Epithelial cell of alveolus of lung (primary cell): ENCODE results near the gene DLL3. TPM values are rescaled to one million over a fixed set of nuclear protein-coding genes. Genes with fewer than 3 reads are reported as not detected.

Source experiments
- total RNA-seq: library from RNA; depleted of rRNA; stranded (reverse); fragments of >200 nt; gene quantifications from 2 replicates; pipeline ENCODE4 v1.2.1, GENCODE V29; 2015

DLL3 gene
- total RNA-seq, result 0.52 TPM in 1 of 2 replicates, not detected in the other

GRCh38 chr19:39498798-39499642 lies at the start of gene DLL3:
Gene DLL3, plus strand, starts transcription at chr19:39498947. Its CDS starts 28 bp downstream, at chr19:39498975.

GRCh38 chr19:39480337-39481228 lies 18.2 kb upstream of the DLL3 start, which contains the start of gene TIMM50:
Gene TIMM50, plus strand, starts transcription at chr19:39480838. Its CDS starts 16 bp downstream, at chr19:39480854.

GRCh38 chr19:39514840-39515550 lies 16.2 kb downstream of the DLL3 start, which contains the start of gene SELENOV:
Gene SELENOV, plus strand, starts transcription at chr19:39515139. Its CDS starts 74 bp downstream, at chr19:39515213.

GRCh38 chr19:39532233-39533002 lies 33.7 kb downstream of the DLL3 start, which contains the start of gene EID2B:
Gene EID2B, minus strand, starts transcription at chr19:39532852. Its CDS starts 50 bp downstream, at chr19:39532802.

GRCh38 chr19:39539518-39540332 lies 41.0 kb downstream of the DLL3 start, which contains the start of gene EID2:
Gene EID2, minus strand, starts transcription at chr19:39540161. Its CDS starts 82 bp downstream, at chr19:39540079.

Other genes starting within 250 kb of the DLL3 start
- not detected in 2 replicates for gene IFNL2, start 230.6 kb upstream of the DLL3 start, total RNA-seq
- gene IFNL1, start 202.5 kb upstream of the DLL3 start, total RNA-seq, result not detected in 2 replicates
- gene LRFN1, start 178.1 kb upstream of the DLL3 start, total RNA-seq, result 0.91 and 3.5 TPM in 2 replicates
- 8.0 and 15.0 TPM in 2 replicates for gene GMFG, start 162.9 kb upstream of the DLL3 start, total RNA-seq
- gene SAMD4B, start 156.5 kb upstream of the DLL3 start, total RNA-seq, result 57.8 and 74.8 TPM in 2 replicates
- 33.0 and 34.6 TPM in 2 replicates for gene PAF1, start 107.8 kb upstream of the DLL3 start, total RNA-seq
- 35.6 and 56.0 TPM in 2 replicates for gene MED29, start 107.6 kb upstream of the DLL3 start, total RNA-seq
- 19.8 and 64.4 TPM in 2 replicates for gene ZFP36, start 92.1 kb upstream of the DLL3 start, total RNA-seq
- 22.0 and 34.3 TPM in 2 replicates for gene PLEKHG2, start 86.3 kb upstream of the DLL3 start, total RNA-seq
- 2,275 and 2,629 TPM in 2 replicates for gene RPS16, start 63.0 kb upstream of the DLL3 start, total RNA-seq
- 63.7 and 89.2 TPM in 2 replicates for gene SUPT5H, start 53.4 kb upstream of the DLL3 start, total RNA-seq
- gene TIMM50, start 18.1 kb upstream of the DLL3 start, total RNA-seq, result 51.4 and 81.6 TPM in 2 replicates
- not detected in 2 replicates for gene SELENOV, start 16.2 kb downstream of the DLL3 start, total RNA-seq
- gene EID2B, start 33.9 kb downstream of the DLL3 start, total RNA-seq, result 2.7 and 5.1 TPM in 2 replicates
- 12.1 and 12.9 TPM in 2 replicates for gene EID2, start 41.2 kb downstream of the DLL3 start, total RNA-seq
- gene LGALS13, start 103.6 kb downstream of the DLL3 start, total RNA-seq, result not detected in 2 replicates
- gene LGALS16, start 157.0 kb downstream of the DLL3 start, total RNA-seq, result not detected in 2 replicates
- not detected in 2 replicates for gene LGALS14, start 205.5 kb downstream of the DLL3 start, total RNA-seq
- gene CLC, start 239.1 kb downstream of the DLL3 start, total RNA-seq, result not detected in 2 replicates